Glomerular endothelial cell (primary cell): Measurements from ENCODE around the gene RBFOX2. TPM values are rescaled to one million over a fixed set of nuclear protein-coding genes. Genes with fewer than 3 reads are reported as not detected.
"Not testable (repeated sequence)": the region's sequence is repeated elsewhere in the genome, so short reads cannot be mapped to it uniquely, and the experiment has no call there.

ENCODE experiments used
- DNase-seq: peaks from one replicate; pipeline ENCODE4 v3.0.0-alpha.2; 2011; ENCODE audit warnings: low read depth, low spot score; ENCODE audit errors: extremely low read depth
- total RNA-seq: library from RNA; depleted of rRNA; stranded (reverse); fragments of >200 nt; gene quantifications from 2 replicates; pipeline ENCODE4 v1.2.3, GENCODE V29; 2015

Gene RBFOX2
- total RNA-seq = 108 and 121 TPM in 2 replicates

DNA sequence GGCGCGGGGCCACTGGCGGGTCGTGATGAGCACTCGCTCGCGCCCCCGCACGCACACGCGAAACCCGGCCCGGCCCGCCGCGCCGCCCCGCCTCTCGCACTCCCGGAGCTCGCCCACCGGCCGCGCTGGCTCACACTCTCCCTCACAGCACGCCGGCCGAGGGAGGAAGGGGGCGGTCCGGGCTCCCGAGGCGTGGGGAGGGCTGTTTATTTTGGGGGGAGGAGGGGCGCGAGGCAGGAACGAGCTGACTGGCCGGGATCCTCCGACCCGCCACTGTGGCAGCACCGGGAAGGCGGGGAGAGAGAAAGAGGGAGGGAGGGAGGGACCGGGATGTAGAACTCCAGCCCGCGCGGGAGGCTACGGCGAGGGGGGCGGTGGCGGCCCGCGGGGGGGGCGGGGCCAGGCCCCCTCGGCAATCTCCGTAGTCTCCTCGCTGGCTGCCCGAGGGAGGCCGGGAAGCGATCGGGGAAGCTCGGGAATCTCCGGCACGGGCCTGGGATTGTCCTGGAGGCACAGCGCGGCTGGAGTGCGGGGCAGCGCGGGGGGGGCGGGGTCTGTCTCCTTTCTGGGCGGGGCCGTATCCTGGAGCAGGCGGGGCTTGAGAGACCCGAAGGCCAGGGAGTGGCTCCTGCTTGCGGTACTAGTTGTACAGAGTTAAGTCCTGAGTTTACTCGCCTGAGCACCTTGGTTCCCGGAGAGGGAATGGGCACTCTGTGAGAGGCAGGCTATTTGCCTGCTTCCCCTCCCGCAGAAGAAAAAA lies at the start of gene RBFOX2:
Gene RBFOX2 (minus strand): TSS at position 179 of the 760 bp plus-strand sequence. CDS start 399 bp downstream, outside the sequence.
- DNase-seq = no peak

GRCh38 chr22:36077271-36077670 lies 48.6 kb upstream of the RBFOX2 start:
- DNase-seq = no peak

GRCh38 chr22:36075724-36076123 lies 47.1 kb upstream of the RBFOX2 start:
- DNase-seq = no peak

- no peak for DNase-seq
Measured at GRCh38 chr22:36075230-36075629, 46.6 kb upstream of the RBFOX2 start.

- DNase-seq = no peak
Measured at GRCh38 chr22:36073476-36073875, 44.9 kb upstream of the RBFOX2 start.

- not testable (repeated sequence) for DNase-seq
Measured at GRCh38 chr22:36070645-36071044, 42.0 kb upstream of the RBFOX2 start.

- DNase-seq = no peak
Measured at GRCh38 chr22:36069368-36069767, 40.7 kb upstream of the RBFOX2 start.

DNA sequence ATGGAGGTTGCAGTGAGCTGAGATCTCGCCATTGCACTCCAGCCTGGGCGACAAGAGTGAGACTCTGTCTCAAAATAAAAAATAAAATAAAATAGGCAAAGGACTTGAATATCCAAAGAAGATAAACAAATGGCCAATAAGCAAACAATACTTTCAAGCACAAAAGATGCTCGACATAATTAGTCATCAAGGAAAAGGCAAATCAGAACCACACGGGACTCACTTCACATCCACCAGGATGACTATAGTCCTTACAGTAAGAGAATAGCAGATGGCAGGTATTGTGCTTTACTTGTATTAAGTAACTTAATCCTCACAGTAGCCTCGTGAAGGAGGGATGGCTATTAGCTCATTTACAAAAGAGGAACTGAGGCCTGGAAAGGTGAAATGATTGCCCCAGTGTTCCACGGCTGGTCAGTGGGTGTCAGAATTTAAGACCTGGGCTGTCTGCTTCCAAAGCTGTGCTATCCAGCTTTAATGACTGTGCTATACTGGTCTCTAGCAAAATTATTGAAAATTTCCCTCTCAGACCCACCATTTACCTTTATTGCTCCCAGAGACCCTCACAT lies 40.2 kb upstream of the RBFOX2 start:
- DNase-seq = no peak

GRCh38 chr22:36067235-36067558 lies 38.6 kb upstream of the RBFOX2 start:
- DNase-seq = no peak

GRCh38 chr22:36065775-36066544 lies 37.3 kb upstream of the RBFOX2 start:
- peak; percentile 68 for DNase-seq

DNA sequence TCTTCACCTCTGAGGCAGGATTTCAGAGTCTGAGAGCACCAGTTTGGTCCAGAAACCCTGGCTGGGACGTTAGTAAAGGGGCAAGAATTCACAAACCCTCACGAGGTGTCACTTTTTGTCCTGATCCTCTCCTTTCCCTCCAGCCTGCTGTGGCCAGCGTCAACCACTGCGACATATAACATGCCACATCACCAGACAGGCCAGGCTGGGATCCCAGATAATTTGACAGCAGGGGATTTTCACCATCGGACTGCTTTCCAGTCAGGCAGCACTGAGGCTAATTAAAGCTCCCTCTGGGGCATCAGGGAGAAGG lies 36.8 kb upstream of the RBFOX2 start:
- DNase-seq = no peak

DNA sequence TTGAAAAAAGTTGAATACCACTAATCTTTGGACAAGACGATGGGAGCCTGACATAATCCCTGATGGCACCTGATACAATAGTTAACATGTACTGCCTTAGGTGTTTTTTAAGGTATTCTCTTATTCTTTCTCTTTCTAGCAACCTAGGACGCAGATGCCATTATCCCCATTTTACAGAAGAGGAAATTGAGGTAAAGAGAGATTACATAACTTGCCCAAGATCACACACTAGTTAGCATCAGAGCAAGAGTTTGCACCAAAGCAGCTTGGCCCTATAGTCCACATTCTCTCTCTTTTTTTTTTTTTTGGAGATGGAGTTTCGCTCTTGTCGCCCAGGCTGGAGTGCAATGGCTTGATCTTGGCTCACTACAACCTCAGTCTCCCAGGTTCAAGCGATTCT lies 35.7 kb upstream of the RBFOX2 start:
- DNase-seq = no peak

DNA sequence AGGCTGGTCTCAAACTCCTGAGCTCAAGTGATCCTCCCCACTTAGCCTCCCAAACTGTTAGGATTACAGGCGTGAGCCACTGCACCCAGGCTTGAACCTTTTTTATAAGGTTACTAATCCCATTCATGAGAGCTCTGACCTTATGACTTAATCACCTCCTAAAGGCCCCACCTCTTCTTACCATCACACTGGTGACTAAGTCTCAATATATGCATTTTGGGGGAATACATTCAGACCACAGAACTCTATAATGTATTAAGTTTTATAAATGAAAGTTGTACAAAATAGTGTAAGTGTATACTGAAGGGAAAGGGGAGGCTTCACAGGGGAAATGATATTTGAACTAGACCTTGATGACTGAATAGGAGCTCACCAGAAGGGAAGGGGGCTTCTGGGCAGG lies 28.4 kb upstream of the RBFOX2 start:
- no peak for DNase-seq

DNA sequence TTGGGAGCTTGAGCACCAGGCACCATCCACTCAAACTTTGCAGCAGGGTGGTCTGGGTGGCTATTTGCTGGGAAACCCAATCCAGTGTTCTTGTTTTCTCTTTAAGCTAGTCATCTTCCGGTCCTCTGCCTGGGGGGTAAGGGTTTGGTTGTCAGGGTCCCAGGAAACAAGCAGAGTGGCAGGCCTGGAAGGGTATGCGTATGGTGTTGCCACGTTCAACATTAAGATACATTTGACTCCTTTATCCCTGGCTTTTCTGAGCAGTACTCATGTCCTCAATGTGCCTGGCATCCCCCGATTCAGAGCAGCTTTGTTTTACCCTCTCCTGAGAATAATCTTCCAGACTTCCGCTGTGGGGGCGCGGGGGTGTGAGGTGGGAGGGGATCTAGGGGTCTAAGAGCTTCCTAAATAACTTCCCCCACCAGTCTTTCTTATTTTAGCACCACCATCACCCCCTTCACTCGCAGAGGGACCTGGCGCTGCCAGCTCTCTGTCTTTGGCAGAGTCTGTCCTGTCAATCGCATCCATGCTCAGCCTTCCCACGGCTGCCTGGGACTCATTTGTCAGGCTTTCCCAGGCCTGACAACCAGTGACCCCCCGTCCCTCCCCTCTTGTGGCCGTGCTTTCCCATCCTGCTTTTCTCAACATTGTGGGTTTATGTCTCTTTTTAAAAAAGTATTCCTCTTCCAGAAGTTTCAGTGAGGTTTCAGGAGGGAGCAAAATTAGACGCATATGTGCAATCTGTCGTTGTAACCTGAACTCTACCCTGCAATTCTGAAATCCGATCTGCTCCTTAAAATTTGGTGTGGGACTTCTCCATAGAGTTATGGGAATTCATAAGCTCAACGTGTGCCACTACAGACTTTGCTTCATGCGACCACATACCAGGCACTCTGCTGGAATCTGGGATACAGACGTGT lies 27.0 kb upstream of the RBFOX2 start:
- DNase-seq = no peak

GRCh38 chr22:36054446-36054845 lies 25.8 kb upstream of the RBFOX2 start:
- not testable (repeated sequence) for DNase-seq

DNA sequence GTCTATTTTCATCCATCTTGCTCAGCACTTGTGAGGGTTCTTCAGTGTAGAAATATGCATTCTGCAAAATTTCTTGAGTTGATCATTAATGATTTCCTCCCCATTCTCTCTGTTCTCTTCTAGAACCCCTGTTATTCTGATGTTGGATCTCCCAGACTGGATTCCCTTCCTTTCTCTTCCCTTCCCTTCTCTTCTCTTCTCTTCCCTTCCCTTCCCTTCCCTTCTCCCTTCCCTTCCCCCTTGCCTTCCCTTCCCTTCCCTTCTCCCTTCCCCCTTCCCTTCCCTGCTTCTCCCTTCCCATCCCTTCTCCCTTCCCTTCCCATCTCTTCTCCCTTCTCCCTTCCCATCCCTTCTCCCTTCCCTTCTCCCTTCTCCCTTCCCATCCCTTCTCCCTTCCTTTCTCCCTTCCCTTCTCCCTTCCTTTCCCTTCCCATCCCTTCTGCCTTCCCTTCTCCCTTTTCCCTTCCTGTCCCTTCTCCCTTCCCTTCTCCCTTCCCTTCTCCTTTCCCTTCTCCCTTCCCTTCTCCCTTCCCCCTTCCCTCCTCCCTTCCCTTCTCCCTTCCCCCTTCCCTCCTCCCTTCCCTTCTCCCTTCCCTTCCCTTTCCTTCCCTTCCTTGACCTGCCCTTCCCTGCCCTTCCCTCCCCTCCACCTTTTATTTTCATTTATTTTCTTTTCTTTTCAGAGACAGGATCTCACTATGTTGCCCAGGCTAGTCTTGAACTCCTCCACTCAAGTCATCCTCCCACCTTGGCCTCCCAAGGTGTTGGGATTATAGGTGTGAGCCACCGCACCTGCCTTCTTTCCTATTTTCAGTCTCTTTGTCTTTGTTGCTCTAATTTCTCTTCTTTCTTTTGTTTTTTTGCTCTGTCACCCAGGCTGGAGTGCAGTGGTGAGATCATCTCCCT lies 24.9 kb upstream of the RBFOX2 start:
- DNase-seq = no peak

DNA sequence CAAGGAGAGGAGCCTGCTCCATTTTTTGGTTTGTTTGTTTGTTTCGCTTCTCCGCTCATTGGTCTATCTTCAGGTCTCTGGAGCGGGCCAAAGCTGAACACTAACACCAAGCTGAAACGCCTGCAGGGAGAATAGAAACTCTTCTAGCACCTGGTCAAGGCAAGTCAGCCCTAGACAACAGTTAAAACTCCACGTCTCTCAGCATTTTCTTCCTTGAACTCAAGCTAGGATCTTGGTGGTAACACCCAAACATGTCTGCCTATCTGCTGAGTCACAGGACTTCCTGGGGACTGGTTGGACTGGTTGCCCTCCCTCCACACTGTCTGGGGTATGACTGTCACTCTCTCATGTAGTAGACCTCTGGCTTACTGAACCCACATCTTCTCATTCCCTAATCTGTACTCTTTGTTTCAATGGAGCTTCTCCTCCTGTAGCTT lies 23.9 kb upstream of the RBFOX2 start:
- DNase-seq = no peak

- DNase-seq = no peak
Measured at GRCh38 chr22:36049678-36049997, 21.0 kb upstream of the RBFOX2 start.

DNA sequence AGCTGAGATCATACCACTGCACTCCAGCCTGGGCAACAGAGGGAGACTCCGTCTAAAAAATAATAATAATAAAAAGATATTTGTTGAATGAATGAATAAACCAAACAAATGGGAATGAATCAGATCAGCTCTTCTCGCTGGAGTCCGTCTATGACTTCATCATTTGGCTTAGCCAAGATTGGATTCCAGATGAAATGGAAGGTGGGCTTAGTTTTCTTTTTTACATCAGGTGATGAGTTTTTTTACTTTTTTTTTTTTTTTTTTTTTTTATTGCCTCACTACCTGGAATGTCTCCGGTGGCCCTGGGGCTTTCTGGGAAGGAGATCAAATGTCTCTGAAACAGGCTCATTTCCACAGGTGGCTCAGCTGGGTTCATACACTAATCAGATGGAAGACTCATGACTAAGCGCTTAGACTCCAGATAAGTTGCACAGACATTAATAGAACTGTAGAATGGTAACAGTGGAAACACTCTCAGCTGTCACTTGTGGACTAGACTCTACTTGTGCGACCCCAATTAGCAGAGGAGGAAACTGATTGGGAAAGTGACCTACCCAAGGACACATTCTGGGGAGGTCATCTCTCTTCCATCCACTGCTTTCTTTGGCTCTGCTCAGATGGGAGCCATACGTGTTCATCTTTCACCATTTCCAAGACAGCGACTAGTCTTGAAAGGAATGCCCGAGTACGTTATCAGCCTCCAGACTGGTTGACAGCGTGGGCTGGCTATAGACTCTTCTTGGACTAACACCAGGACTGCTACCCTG lies 20.5 kb upstream of the RBFOX2 start:
- DNase-seq = no peak
